ENCODE results near the gene GPATCH4. TPM values are rescaled to one million over a fixed set of nuclear protein-coding genes. Genes with fewer than 3 reads are reported as not detected.

GPATCH4 gene
- total and polyA plus RNA-seq, 2 donors (not counting 1 experiment from before 2014, with no cell fraction given) = 12.2 to 23.6 TPM

DNA sequence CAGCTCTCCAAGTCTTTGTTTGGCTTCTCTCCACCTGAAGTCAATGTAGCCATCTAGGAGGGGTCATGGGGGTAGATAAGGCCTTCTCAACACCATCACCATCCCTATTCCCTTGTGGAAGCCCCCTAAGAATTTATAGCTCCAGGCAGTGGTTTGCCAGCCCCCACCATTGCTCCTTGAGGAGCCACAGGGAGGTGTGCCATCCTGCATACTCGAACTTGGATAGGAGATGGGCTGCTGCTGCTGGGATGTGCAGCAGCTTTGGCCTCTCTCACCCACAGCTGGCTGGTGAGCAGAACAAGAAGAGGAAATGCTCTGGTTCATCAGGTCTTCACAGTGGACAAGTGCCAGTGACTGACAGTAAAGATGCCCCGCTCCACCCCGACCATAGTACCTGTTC is 4.9 kb downstream of the GPATCH4 start:
- Histone ChIP-seq H3K79me2 (ENCODE audit: control insufficient read depth, insufficient read depth, low read length) (peaks cover 18% of the 10 kb centered on the region), H2AFZ (ENCODE audit: low read length) (no peak overlapping the region), H3K4me2 (ENCODE audit: extremely low read depth, insufficient read depth, low read length) (no peak overlapping the region), H4K20me1 (ENCODE audit: control insufficient read depth, extremely low read depth, insufficient read depth, low read length) (no peaks in the 10 kb centered on the region), H3K27me3 (ENCODE audit: control insufficient read depth, insufficient read depth, low read length) (no peaks in the 10 kb centered on the region), H3K9ac (ENCODE audit: insufficient read depth, low read length) (no peak overlapping the region), H3K27ac (ENCODE audit: insufficient read depth, low read length) (no peak overlapping the region), H3K9me3 (ENCODE audit: control insufficient read depth, insufficient read depth, low read depth, low read length) (no peaks in the 10 kb centered on the region), H3K36me3 (ENCODE audit: control insufficient read depth, insufficient read depth, low read length) (peaks cover 22% of the 10 kb centered on the region), H3K4me3 (replicated peaks in 1 of 4; ENCODE audit: control extremely low read depth in 1 of 4, insufficient read depth in 1 of 4, low read depth in 3 of 4, low read length in 4 of 4) (no peak overlapping the region), H3K4me1 (ENCODE audit: control insufficient read depth, extremely low read depth, insufficient read depth, low read length) (no peaks in the 10 kb centered on the region)
- DNase-seq (ENCODE audit: low read depth in 2 of 2) = no peak
- TF ChIP-seq, protein P1, sequence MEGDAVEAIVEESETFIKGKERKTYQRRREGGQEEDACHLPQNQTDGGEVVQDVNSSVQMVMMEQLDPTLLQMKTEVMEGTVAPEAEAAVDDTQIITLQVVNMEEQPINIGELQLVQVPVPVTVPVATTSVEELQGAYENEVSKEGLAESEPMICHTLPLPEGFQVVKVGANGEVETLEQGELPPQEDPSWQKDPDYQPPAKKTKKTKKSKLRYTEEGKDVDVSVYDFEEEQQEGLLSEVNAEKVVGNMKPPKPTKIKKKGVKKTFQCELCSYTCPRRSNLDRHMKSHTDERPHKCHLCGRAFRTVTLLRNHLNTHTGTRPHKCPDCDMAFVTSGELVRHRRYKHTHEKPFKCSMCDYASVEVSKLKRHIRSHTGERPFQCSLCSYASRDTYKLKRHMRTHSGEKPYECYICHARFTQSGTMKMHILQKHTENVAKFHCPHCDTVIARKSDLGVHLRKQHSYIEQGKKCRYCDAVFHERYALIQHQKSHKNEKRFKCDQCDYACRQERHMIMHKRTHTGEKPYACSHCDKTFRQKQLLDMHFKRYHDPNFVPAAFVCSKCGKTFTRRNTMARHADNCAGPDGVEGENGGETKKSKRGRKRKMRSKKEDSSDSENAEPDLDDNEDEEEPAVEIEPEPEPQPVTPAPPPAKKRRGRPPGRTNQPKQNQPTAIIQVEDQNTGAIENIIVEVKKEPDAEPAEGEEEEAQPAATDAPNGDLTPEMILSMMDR (conservative IDR thresholded peaks at IDR 0.05 in 1 of 2, IDR thresholded peaks at IDR 0.05 in 1 of 2; ENCODE audit: low read depth in 1 of 2, low read length in 2 of 2) = no peak
- TF ChIP-seq EZH2 (IDR thresholded peaks at IDR 0.05; ENCODE audit: low read length, missing control alignments) = no peak

DNA sequence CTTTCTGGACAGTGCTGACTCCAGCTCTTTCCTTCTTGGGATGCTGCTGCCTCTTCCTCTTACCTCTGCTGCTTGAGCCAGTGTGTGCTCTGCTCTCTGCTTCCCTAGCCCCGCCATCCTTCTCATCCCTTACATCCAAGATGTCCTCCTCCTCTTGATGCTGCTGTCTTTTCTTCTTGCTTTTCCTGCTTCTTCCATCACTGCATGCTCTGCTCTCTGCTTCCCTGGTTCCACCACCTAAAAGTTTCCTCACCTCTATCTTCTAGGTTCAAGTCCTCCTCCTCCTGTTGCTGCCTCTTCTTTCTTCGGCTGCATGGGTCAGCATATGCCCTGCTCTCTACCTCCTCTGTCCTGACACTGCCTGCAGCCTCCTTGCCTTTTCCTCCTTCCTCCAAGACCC is 6.3 kb downstream of the GPATCH4 start:
- peaks cover 22% of the 10 kb centered on the region for H3K36me3 ChIP-seq (ENCODE audit: control insufficient read depth, insufficient read depth, low read length)
- DNase-seq (ENCODE audit: low read depth in 2 of 2) = no peak

DNA sequence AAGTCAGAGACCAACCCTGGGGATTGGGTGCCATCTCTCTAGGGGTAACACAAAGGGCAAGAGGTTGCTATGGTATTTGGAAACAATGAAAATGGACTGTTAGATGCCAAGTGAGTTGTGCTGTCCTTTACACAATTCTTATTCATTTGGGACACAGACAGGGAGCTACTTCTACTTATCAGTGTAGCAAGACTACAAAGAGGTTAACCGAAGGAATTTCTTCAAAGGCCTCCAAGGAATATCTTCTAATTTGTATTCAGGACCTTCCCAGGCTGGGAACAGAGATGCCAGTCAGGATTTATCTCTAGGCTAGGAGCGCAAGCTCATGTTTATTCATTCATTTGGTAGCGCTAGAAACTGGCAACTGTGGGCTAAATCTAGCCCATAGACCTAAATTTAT is 7.1 kb downstream of the GPATCH4 start:
- H3K27ac ChIP-seq (ENCODE audit: insufficient read depth, low read length) = no peak overlapping the region
- peaks cover 22% of the 10 kb centered on the region for H3K36me3 ChIP-seq (ENCODE audit: control insufficient read depth, insufficient read depth, low read length)
- no peaks in the 10 kb centered on the region for H3K27me3 ChIP-seq (ENCODE audit: control insufficient read depth, insufficient read depth, low read length)
- H4K20me1 ChIP-seq (ENCODE audit: control insufficient read depth, extremely low read depth, insufficient read depth, low read length) = no peaks in the 10 kb centered on the region
- no peak overlapping the region for H3K4me2 ChIP-seq (ENCODE audit: extremely low read depth, insufficient read depth, low read length)
- H3K4me1 ChIP-seq (ENCODE audit: control insufficient read depth, extremely low read depth, insufficient read depth, low read length) = no peaks in the 10 kb centered on the region
- H3K9ac ChIP-seq (ENCODE audit: insufficient read depth, low read length) = no peak overlapping the region
- DNase-seq (ENCODE audit: low read depth in 2 of 2) = no peak
- TF ChIP-seq, protein P1 (conservative IDR thresholded peaks at IDR 0.05 in 1 of 2, IDR thresholded peaks at IDR 0.05 in 1 of 2; ENCODE audit: low read depth in 1 of 2, low read length in 2 of 2) = no peak
- TF ChIP-seq EZH2 (IDR thresholded peaks at IDR 0.05; ENCODE audit: low read length, missing control alignments) = no peak
- H3K4me3 ChIP-seq (replicated peaks in 1 of 4; ENCODE audit: control extremely low read depth in 1 of 4, insufficient read depth in 1 of 4, low read depth in 3 of 4, low read length in 4 of 4) = no peak overlapping the region
- no peak overlapping the region for H2AFZ ChIP-seq (ENCODE audit: low read length)
- peaks cover 3% of the 10 kb centered on the region for H3K79me2 ChIP-seq (ENCODE audit: control insufficient read depth, insufficient read depth, low read length)
- H3K9me3 ChIP-seq (ENCODE audit: control insufficient read depth, insufficient read depth, low read depth, low read length) = no peaks in the 10 kb centered on the region

More for the DNA sequence above, 6.3 kb downstream of the GPATCH4 start:
- Histone ChIP-seq H3K4me3 (replicated peaks in 1 of 4; ENCODE audit: control extremely low read depth in 1 of 4, insufficient read depth in 1 of 4, low read depth in 3 of 4, low read length in 4 of 4) (no peak overlapping the region), H3K9ac (ENCODE audit: insufficient read depth, low read length) (no peak overlapping the region), H3K9me3 (ENCODE audit: control insufficient read depth, insufficient read depth, low read depth, low read length) (no peaks in the 10 kb centered on the region), H3K27me3 (ENCODE audit: control insufficient read depth, insufficient read depth, low read length) (no peaks in the 10 kb centered on the region), H2AFZ (ENCODE audit: low read length) (no peak overlapping the region), H3K79me2 (ENCODE audit: control insufficient read depth, insufficient read depth, low read length) (peaks cover 8% of the 10 kb centered on the region), H3K4me1 (ENCODE audit: control insufficient read depth, extremely low read depth, insufficient read depth, low read length) (no peaks in the 10 kb centered on the region), H3K4me2 (ENCODE audit: extremely low read depth, insufficient read depth, low read length) (no peak overlapping the region), H3K27ac (ENCODE audit: insufficient read depth, low read length) (no peak overlapping the region), H4K20me1 (ENCODE audit: control insufficient read depth, extremely low read depth, insufficient read depth, low read length) (no peaks in the 10 kb centered on the region)
- TF ChIP-seq, protein P1 (conservative IDR thresholded peaks at IDR 0.05 in 1 of 2, IDR thresholded peaks at IDR 0.05 in 1 of 2; ENCODE audit: low read depth in 1 of 2, low read length in 2 of 2) = no peak
- no peak for TF ChIP-seq EZH2 (IDR thresholded peaks at IDR 0.05; ENCODE audit: low read length, missing control alignments)
